HepG2 (cell line): Measurements from ENCODE around the gene CRYZ. TPM values are rescaled to one million over a fixed set of nuclear protein-coding genes. Genes with fewer than 3 reads are reported as not detected.
A peak's percentile ranks its signal among the peaks of the same experiment; 100 is the strongest.

Experiments
- BORCS8-MEF2B ChIP-seq: sonication (generic); formaldehyde crosslinking; IDR thresholded peaks from 2 replicates; pipeline ENCODE4 v1.8.0; 2022; ENCODE audit warnings: mild to moderate bottlenecking, missing genetic modification reagents
- HDAC1 ChIP-seq: sonication (generic); formaldehyde crosslinking; IDR thresholded peaks from 2 replicates; pipeline ENCODE4 v1.5.1; 2020; ENCODE audit warnings: mild to moderate bottlenecking, missing genetic modification reagents
- HOXA9 ChIP-seq: sonication (generic); formaldehyde crosslinking; IDR thresholded peaks from 2 replicates; pipeline ENCODE4 v1.8.1; 2022; ENCODE audit warnings: missing genetic modification reagents, mild to moderate bottlenecking, moderate library complexity, borderline replicate concordance
- NFYB ChIP-seq: sonication (generic); formaldehyde crosslinking; IDR thresholded peaks from 2 replicates; pipeline ENCODE4 v1.4.0; 2020; ENCODE audit warnings: missing genetic modification reagents
- NONO ChIP-seq, 2 experiments: fragments of 450-650 bp in 1 of 2; sonication (generic) in 1 of 2; formaldehyde crosslinking in 1 of 2; IDR thresholded peaks in 1 of 2; conservative IDR thresholded peaks in 1 of 2; 2 replicates each; pipeline versions ENCODE4 v1.6.1 to v1.8.0; 2017 to 2022; ENCODE audit warnings: mild to moderate bottlenecking in 1 of 2, missing genetic modification reagents in 1 of 2, moderate library complexity in 1 of 2
- NR2C2 ChIP-seq: sonication (generic); formaldehyde crosslinking; IDR thresholded peaks from 2 replicates; pipeline ENCODE4 v1.4.0; 2020; ENCODE audit warnings: missing genetic modification reagents, mild to moderate bottlenecking, moderate library complexity, borderline replicate concordance
- SOX6 ChIP-seq, 2 experiments: fragments of 450-650 bp in 1 of 2; sonication (generic) in 1 of 2; formaldehyde crosslinking in 1 of 2; IDR thresholded peaks; 2 replicates each; pipeline versions ENCODE4 v1.4.0 to v1.6.1; 2017 to 2020; ENCODE audit warnings: antibody characterized with exemption in 1 of 2, mild to moderate bottlenecking in 1 of 2, missing genetic modification reagents in 1 of 2
- TP53 ChIP-seq: sonication (generic); formaldehyde crosslinking; conservative IDR thresholded peaks from 2 replicates; pipeline ENCODE4 v1.4.0; 2020; ENCODE audit warnings: missing genetic modification reagents
- polyA plus RNA-seq, 8 experiments: library from polyadenylated mRNA; depleted of rRNA in 3 of 8; stranded (reverse) in 7 of 8; unstranded in 1 of 8; fragments of >200 nt; fragmentation: Illumina TruSeq in 4 of 8; extraction: Trizol in 4 of 8; gene quantifications; 2 replicates each; pipeline versions ENCODE4 v1.2.1 to v1.2.3, GENCODE V29; 2011 to 2016; ENCODE audit warnings: low read depth in 4 of 8, missing spikeins in 1 of 8, mixed read lengths in 1 of 8; ENCODE audit not compliant: insufficient read depth in 1 of 8
- total RNA-seq, 5 experiments: library from RNA; depleted of rRNA; stranded (reverse); fragments of >200 nt; fragmentation: Illumina TruSeq; extraction: Trizol; gene quantifications; 2 replicates each; pipeline ENCODE4 v1.2.3, GENCODE V29; 2016; ENCODE audit warnings: low read depth in 1 of 5
- TF ChIP-seq, protein P1 (sequence below): sonication (generic); formaldehyde crosslinking; IDR thresholded peaks from 2 replicates; pipeline ENCODE4 v1.4.0; 2020; ENCODE audit warnings: missing genetic modification reagents
- TF ChIP-seq, protein P2 (sequence below): sonication (generic); formaldehyde crosslinking; IDR thresholded peaks from 2 replicates; pipeline ENCODE4 v1.5.0; 2020; ENCODE audit warnings: missing genetic modification reagents
- TF ChIP-seq, protein P3 (sequence below): sonication (generic); formaldehyde crosslinking; IDR thresholded peaks from one replicate; pipeline ENCODE4 v1.5.1; 2020; ENCODE audit warnings: mild to moderate bottlenecking, missing genetic modification reagents; ENCODE audit errors: not compliant biosample characterization

The CRYZ gene
- total and polyA plus RNA-seq, 2 of the 13 experiments (the other 11 are each of a cell fraction or from before 2014, with no cell fraction given), result 115 to 211 TPM

DNA sequence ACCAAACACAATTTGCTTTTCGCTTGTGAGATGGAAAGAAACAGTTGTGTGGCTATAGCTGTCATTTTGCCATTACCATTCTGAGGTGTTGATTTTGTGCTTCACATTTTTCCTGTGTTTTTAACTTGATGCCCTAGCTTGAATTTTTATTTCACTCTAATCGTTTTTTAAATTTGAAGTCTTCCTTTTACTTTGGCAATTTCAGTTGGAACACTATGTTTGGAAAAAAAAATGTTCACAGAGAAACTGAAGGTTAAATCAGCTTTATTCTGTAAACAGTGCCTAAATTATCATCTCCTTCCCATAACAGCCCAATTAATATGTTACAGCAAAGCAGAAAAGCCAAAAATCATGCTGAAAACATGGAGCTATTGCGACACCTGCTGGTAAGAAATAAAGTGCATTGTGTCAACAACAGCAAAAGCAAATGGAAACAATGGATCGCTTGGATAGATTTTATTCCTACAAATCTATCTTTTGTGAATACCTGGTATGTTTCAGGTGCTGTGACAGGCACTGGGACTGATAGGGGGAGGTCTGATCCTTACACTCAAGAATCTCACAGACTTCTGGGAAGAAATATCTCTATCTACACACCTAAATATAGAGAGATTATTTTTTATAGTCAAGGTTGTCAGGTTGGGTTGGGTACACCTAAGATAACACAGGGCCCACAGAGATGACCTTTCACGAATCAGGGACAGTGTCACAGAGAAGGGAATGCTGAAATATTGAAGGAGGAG lies 43.1 kb downstream of the CRYZ start (continued):
- TF ChIP-seq, protein P1, sequence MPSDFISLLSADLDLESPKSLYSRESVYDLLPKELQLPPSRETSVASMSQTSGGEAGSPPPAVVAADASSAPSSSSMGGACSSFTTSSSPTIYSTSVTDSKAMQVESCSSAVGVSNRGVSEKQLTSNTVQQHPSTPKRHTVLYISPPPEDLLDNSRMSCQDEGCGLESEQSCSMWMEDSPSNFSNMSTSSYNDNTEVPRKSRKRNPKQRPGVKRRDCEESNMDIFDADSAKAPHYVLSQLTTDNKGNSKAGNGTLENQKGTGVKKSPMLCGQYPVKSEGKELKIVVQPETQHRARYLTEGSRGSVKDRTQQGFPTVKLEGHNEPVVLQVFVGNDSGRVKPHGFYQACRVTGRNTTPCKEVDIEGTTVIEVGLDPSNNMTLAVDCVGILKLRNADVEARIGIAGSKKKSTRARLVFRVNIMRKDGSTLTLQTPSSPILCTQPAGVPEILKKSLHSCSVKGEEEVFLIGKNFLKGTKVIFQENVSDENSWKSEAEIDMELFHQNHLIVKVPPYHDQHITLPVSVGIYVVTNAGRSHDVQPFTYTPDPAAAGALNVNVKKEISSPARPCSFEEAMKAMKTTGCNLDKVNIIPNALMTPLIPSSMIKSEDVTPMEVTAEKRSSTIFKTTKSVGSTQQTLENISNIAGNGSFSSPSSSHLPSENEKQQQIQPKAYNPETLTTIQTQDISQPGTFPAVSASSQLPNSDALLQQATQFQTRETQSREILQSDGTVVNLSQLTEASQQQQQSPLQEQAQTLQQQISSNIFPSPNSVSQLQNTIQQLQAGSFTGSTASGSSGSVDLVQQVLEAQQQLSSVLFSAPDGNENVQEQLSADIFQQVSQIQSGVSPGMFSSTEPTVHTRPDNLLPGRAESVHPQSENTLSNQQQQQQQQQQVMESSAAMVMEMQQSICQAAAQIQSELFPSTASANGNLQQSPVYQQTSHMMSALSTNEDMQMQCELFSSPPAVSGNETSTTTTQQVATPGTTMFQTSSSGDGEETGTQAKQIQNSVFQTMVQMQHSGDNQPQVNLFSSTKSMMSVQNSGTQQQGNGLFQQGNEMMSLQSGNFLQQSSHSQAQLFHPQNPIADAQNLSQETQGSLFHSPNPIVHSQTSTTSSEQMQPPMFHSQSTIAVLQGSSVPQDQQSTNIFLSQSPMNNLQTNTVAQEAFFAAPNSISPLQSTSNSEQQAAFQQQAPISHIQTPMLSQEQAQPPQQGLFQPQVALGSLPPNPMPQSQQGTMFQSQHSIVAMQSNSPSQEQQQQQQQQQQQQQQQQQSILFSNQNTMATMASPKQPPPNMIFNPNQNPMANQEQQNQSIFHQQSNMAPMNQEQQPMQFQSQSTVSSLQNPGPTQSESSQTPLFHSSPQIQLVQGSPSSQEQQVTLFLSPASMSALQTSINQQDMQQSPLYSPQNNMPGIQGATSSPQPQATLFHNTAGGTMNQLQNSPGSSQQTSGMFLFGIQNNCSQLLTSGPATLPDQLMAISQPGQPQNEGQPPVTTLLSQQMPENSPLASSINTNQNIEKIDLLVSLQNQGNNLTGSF (CRISPR knock-in tag), result no peak
- TF ChIP-seq NONO (IDR thresholded peaks at IDR 0.05) (no peak), NONO (CRISPR knock-in tag; conservative IDR thresholded peaks at IDR 0.05) (no peak), TP53 (CRISPR knock-in tag) (no peak), BORCS8-MEF2B (CRISPR knock-in tag) (no peak), NFYB (CRISPR knock-in tag) (no peak), HOXA9 (CRISPR knock-in tag) (no peak), SOX6 (IDR thresholded peaks at IDR 0.05) (no peak), SOX6 (CRISPR knock-in tag; IDR thresholded peaks at IDR 0.05) (0 out of 2 replicates have a peak, but pooled peaks have one; percentile 19), HDAC1 (CRISPR knock-in tag) (no peak), NR2C2 (CRISPR knock-in tag) (no peak)
- TF ChIP-seq, protein P2, sequence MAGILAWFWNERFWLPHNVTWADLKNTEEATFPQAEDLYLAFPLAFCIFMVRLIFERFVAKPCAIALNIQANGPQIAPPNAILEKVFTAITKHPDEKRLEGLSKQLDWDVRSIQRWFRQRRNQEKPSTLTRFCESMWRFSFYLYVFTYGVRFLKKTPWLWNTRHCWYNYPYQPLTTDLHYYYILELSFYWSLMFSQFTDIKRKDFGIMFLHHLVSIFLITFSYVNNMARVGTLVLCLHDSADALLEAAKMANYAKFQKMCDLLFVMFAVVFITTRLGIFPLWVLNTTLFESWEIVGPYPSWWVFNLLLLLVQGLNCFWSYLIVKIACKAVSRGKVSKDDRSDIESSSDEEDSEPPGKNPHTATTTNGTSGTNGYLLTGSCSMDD, result no peak
- TF ChIP-seq, protein P3, sequence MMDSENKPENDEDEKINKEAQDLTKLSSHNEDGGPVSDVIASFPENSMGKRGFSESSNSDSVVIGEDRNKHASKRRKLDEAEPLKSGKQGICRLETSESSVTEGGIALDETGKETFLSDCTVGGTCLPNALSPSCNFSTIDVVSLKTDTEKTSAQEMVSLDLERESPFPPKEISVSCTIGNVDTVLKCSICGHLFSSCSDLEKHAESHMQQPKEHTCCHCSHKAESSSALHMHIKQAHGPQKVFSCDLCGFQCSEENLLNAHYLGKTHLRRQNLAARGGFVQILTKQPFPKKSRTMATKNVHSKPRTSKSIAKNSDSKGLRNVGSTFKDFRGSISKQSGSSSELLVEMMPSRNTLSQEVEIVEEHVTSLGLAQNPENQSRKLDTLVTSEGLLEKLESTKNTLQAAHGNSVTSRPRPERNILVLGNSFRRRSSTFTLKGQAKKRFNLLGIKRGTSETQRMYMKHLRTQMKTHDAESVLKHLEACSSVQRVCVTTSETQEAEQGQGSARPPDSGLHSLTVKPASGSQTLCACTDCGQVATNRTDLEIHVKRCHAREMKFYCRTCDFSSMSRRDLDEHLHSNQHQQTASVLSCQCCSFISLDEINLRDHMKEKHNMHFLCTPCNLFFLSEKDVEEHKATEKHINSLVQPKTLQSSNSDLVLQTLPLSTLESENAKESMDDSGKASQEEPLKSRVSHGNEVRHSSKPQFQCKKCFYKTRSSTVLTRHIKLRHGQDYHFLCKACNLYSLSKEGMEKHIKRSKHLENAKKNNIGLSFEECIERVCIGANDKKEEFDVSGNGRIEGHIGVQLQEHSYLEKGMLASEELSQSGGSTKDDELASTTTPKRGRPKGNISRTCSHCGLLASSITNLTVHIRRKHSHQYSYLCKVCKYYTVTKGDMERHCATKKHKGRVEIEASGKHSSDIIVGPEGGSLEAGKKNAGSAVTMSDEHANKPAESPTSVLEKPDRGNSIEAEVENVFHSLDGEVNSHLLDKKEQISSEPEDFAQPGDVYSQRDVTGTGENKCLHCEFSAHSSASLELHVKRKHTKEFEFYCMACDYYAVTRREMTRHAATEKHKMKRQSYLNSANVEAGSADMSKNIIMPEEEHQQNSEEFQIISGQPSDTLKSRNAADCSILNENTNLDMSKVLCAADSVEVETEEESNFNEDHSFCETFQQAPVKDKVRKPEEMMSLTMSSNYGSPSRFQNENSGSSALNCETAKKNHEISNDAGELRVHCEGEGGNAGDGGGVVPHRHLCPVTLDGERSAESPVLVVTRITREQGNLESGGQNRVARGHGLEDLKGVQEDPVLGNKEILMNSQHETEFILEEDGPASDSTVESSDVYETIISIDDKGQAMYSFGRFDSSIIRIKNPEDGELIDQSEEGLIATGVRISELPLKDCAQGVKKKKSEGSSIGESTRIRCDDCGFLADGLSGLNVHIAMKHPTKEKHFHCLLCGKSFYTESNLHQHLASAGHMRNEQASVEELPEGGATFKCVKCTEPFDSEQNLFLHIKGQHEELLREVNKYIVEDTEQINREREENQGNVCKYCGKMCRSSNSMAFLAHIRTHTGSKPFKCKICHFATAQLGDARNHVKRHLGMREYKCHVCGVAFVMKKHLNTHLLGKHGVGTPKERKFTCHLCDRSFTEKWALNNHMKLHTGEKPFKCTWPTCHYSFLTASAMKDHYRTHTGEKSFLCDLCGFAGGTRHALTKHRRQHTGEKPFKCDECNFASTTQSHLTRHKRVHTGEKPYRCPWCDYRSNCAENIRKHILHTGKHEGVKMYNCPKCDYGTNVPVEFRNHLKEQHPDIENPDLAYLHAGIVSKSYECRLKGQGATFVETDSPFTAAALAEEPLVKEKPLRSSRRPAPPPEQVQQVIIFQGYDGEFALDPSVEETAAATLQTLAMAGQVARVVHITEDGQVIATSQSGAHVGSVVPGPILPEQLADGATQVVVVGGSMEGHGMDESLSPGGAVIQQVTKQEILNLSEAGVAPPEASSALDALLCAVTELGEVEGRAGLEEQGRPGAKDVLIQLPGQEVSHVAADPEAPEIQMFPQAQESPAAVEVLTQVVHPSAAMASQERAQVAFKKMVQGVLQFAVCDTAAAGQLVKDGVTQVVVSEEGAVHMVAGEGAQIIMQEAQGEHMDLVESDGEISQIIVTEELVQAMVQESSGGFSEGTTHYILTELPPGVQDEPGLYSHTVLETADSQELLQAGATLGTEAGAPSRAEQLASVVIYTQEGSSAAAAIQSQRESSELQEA (CRISPR knock-in tag), result no peak
